ENCODE results near the gene GRIK2.

The GRIK2 gene

GRCh38 chr6:101539510-101540245, 146.2 kb downstream of the GRIK2 start:
- DNase-seq (ENCODE audit: low spot score): no peak

GRCh38 chr6:101541894-101542293, 148.4 kb downstream of the GRIK2 start:
- DNase-seq (ENCODE audit: low spot score): no peak

DNA sequence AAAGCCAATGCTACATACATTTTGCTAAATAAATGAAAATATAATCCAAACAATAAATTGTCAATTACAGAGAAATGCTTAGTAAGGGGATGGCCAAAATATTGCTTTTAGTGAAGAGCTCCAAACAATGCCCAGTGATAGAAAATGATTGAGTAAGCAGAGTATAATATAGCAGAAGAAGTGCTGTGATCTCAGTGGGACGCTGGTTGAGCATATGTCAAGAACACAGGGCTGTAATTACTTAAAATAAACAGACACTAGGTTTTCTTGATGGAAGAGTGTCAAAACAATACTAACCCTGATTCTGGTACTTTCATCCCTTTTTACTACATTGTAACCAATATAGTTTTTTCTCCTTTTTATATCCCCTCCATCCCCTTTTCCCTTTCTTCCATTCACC, 150.3 kb downstream of the GRIK2 start:
- DNase-seq (ENCODE audit: low spot score): no peak

- no peak for DNase-seq (ENCODE audit: low spot score)
Measured at GRCh38 chr6:101544286-101544685, 150.8 kb downstream of the GRIK2 start.

- DNase-seq (ENCODE audit: low spot score): no peak
Measured at GRCh38 chr6:101545191-101545590, 151.7 kb downstream of the GRIK2 start.

DNA sequence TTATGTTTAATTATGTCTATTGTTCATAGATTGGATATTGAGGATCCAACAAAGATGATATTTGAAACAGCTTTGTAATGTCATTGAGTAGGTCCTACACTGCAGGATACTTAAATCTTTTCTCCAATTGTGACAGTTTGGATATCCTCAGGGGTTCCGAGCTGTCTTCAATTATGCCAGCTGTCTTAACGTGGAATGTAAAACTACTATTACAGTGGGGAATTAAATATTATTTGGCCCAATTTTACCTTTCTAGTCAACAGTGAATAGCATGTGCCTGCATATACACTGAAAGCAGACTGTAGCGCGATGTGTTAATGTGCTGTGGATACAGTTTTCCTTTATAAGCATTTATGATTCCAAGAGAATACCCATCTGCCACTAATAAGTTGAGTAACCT, 156.9 kb downstream of the GRIK2 start:
- DNase-seq (ENCODE audit: low spot score): no peak

- DNase-seq (ENCODE audit: low spot score): no peak
Measured at GRCh38 chr6:101554231-101554630, 160.7 kb downstream of the GRIK2 start.

GRCh38 chr6:101558712-101559111, 165.2 kb downstream of the GRIK2 start:
- no peak for DNase-seq (ENCODE audit: low spot score)

- DNase-seq (ENCODE audit: low spot score): no peak
Measured at GRCh38 chr6:101572627-101573026, 179.1 kb downstream of the GRIK2 start.

DNA sequence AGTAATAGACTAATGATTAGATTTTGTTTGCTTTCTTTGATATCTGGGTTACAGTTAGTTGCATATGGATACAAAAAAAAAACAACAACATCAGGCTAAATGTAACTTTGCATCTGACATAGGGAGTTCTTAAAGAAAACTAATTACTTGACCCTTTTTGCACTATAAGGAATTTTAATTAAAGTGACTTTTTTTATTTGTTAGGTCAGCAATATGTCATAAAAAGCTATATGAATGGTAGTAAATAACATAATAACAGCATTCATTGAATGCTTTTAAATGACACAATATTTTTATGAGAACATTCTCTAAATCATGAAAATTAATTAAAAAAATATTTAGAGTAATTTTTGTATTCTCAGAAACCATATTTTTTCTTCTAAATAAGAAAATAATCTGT, 183.6 kb downstream of the GRIK2 start:
- no peak for DNase-seq (ENCODE audit: low spot score)

GRCh38 chr6:101578306-101578705, 184.8 kb downstream of the GRIK2 start:
- DNase-seq (ENCODE audit: low spot score): no peak

DNA sequence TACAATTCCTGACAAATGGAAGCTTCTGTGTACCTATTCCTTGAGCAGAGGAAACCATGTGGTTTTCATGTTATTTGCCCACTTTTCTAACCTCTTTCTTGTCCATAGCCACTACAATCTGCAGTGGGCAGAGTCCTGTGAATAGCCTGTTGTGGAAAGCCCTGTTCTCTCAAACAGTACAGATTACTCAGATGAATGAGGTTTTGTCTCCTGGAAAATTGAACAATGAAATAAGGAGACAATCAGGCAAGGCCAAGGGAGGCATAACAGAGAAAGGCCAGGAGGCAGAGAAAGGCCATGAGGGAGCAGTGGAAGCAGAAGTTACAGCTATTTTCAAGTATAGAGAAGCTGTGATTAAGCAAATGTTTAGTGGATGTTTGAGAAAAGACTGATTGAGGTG, 189.3 kb downstream of the GRIK2 start:
- DNase-seq (ENCODE audit: low spot score): no peak

GRCh38 chr6:101585501-101585900, 192.0 kb downstream of the GRIK2 start:
- DNase-seq (ENCODE audit: low spot score): no peak

GRCh38 chr6:101588343-101588742, 194.8 kb downstream of the GRIK2 start:
- DNase-seq (ENCODE audit: low spot score): no peak

DNA sequence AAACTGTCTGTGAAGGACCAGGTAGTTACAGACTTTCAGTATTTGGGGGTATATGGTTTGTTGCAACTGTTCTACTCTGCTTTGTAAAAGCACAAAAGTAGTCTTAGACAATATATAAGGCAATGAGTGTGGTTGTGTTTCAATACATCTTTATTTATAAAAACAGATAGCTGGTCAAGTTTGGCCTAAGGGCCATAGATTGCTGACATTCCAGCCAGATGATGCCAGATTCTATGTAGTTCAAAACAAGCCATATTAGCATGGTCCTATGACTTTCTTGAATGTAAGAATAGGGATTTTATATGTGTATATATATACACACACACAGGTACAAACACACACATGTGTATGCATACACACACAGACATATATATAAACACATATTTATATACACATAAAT, 201.8 kb downstream of the GRIK2 start:
- no peak for DNase-seq (ENCODE audit: low spot score)

DNA sequence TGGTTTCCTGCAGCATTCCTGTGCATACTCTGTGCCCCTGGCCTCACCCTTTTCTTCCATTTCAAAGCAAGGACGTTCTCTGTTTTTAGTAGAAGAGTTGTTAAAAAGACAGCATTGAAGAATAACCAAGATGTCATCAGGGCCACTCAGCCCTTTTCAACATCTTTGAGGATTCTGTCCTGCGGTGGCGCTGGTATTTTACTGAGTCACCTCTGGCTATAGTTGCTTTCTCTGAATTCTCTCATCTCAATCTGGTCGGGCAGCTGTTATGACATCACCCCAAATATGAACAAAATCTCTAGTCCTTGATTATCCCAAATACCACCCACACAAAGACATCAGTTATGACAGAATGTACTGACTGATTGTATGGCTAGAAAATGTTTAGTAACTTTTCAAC, 204.2 kb downstream of the GRIK2 start:
- no peak for DNase-seq (ENCODE audit: low spot score)

GRCh38 chr6:101605426-101605825, 211.9 kb downstream of the GRIK2 start:
- DNase-seq (ENCODE audit: low spot score): no peak

DNA sequence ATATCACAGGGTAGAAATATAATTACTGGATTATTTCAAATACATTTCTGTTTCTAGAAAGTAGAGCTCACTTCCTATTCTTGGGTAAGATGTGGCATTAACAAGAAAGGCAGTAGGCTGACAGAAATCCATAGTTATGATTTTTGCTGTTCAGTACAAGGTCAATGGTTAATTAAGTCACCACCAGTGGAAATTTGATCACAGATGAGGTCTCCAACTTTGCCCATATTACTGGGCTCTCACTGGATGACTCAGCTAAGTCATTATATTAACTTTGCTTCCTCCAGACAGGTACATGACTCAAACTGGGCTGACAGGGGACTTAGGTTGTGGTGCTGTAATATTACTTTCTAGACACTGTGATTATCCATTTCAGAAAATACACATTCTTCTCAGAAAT, 212.4 kb downstream of the GRIK2 start:
- DNase-seq (ENCODE audit: low spot score): no peak

DNA sequence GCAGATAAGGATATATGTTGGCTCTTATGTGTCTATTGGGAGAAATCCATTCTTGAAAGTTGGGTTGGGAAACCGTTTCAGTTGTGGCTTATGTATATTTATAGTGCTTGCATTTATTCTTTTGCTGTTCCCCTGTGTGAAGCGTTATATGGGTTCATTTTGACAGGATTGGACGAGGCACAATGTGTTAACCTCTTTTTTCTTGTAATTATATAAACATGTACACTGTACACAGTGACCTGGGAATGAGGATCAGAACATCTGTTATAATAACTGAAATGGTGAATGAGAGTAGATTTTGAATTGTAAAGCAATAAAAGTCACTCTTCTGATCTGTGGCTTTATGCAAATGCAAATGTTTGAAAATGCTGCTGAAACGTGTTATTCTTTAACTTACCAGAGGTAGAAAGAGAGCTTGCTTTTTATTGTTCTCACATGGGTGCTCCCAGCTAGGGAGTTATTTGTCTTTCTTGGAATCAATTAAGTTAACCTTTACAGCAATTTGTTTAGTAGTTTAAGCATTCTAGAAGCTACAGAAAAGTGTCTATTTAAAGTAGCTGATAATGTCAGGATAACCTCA, 213.7 kb downstream of the GRIK2 start:
- no peak for DNase-seq (ENCODE audit: low spot score)

DNA sequence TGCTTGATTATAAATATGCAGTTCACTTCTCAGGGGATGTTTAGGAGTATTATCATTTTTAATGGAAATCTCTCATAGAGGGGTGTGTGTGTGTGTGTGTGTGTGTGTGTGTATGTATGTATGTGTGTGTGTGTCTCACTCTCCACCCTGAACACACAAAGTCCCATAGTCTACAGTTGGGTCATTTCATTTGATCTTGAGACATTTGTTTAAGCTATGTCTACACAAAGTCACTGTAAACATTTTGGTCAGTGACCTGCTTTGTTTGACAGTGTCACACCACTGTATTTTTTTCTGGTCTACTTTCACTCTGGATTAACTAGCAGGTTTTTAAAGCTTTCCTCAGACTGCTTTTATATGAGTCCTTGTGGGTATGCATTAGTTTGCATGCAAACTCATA, 215.2 kb downstream of the GRIK2 start:
- DNase-seq (ENCODE audit: low spot score): peak; percentile 1

DNA sequence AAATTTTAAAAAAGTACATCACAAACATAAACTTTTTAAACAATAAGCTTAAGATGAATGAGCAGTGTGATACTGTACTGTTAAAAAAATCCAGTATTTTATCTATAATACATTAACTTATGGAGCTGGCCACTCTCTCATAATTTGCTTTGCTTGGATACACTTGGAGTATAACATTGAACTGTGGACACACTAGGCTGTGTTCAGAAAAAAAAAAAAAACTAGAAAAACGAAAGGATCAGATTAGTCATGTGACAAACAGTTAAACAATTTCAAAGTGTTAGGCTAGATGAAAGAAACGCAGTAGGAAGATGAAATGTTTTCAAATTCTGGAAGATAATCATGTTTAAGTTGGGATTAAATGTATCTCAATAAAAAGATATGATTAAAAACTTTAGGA, 220.0 kb downstream of the GRIK2 start:
- no peak for DNase-seq (ENCODE audit: low spot score)

- DNase-seq (ENCODE audit: low spot score): no peak
Measured at GRCh38 chr6:101614774-101615173, 221.3 kb downstream of the GRIK2 start.

GRCh38 chr6:101626269-101626668, 232.8 kb downstream of the GRIK2 start:
- DNase-seq (ENCODE audit: low spot score): no peak

DNA sequence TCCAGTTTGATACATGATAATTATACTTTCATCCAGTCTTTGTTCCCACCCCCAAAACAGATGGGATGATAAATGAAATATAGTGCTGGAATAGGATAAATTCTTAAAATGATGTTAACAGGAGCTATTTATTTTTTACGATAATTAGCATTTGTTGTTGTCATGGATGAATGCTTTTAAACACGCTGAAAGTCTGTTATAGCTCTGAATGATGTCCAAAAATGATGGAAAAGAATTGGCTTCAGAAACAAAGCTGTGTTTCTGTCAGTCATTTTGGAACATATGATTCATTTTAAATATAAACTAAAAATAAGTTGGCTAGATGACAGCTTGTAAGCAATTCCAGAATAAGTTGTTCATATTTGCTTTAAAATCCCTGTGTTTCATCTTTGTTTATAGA, 237.4 kb downstream of the GRIK2 start:
- DNase-seq (ENCODE audit: low spot score): no peak

All from HuH-7 (cell line).